Cardiac atrium fibroblast (primary cell): ENCODE data around the gene FHDC1. TPM values are rescaled to one million over a fixed set of nuclear protein-coding genes. Genes with fewer than 3 reads are reported as not detected.

Experiments
- total RNA-seq: library from RNA; depleted of rRNA; stranded (reverse); fragments of >200 nt; gene quantifications from 2 replicates; pipeline ENCODE4 v1.2.3, GENCODE V29; 2015

FHDC1 gene
- under 0.01 and 0.18 TPM in 2 replicates for total RNA-seq

GRCh38 chr4:152935631-152936445 lies at the start of gene FHDC1:
TSS of gene FHDC1 (plus strand) at chr4:152936323. CDS start at chr4:152943058, 6,735 bp downstream.

Other genes with a start within 250 kb of the FHDC1 start
- gene TIGD4, start 156.6 kb upstream of the FHDC1 start, total RNA-seq, result 0.16 TPM in 1 of 2 replicates, not detected in the other
- 25.8 and 27.4 TPM in 2 replicates for gene ARFIP1, start 156.4 kb upstream of the FHDC1 start, total RNA-seq